GM12878 (cell line): ENCODE measurements around the gene WDR86. TPM values are rescaled to one million over a fixed set of nuclear protein-coding genes. Genes with fewer than 3 reads are reported as not detected.

Experiments
- BACH1 ChIP-seq: fragments of 450-650 bp; IDR thresholded peaks from 2 replicates; pipeline ENCODE4 v1.6.1; 2017; ENCODE audit warnings: mild to moderate bottlenecking, borderline replicate concordance
- CTCF ChIP-seq, 3 experiments: IDR thresholded peaks in 2 of 3; conservative IDR thresholded peaks in 1 of 3; 2 replicates each; pipeline ENCODE4 v1.5.1; 2011; ENCODE audit warnings: low read depth in 3 of 3, low read length in 3 of 3, mild to moderate bottlenecking in 3 of 3, control low read depth in 2 of 3, moderate library complexity in 2 of 3, inconsistent platforms in 1 of 3, mixed read lengths in 1 of 3; ENCODE audit not compliant: control insufficient read depth in 2 of 3, insufficient read depth in 1 of 3; ENCODE audit errors: extremely low read depth in 1 of 3
- EP300 ChIP-seq, 2 experiments: fragments of 150-350 bp in 1 of 2; IDR thresholded peaks; 2 replicates each; pipeline ENCODE4 v1.6.1; 2011 to 2012; ENCODE audit warnings: low read depth in 2 of 2, low read length in 2 of 2, borderline replicate concordance in 1 of 2, improper control_type of control experiment in 1 of 2, inconsistent platforms in 1 of 2; ENCODE audit not compliant: control insufficient read depth in 1 of 2
- ETV6 ChIP-seq, 2 experiments: fragments of 450-650 bp in 1 of 2; IDR thresholded peaks in 1 of 2; conservative IDR thresholded peaks in 1 of 2; 2 replicates each; pipeline ENCODE4 v1.6.1; 2014; ENCODE audit warnings: antibody characterized with exemption in 1 of 2, borderline replicate concordance in 1 of 2, low read depth in 1 of 2, mild to moderate bottlenecking in 1 of 2, moderate library complexity in 1 of 2
- MTA2 ChIP-seq: fragments of 450-650 bp; IDR thresholded peaks from 2 replicates; pipeline ENCODE4 v1.6.1; 2016; ENCODE audit warnings: low read depth, mild to moderate bottlenecking, moderate library complexity
- MYB ChIP-seq: fragments of 150-350 bp; IDR thresholded peaks from 2 replicates; pipeline ENCODE4 v1.6.1; 2014; ENCODE audit warnings: mild to moderate bottlenecking, low read depth, low read length, borderline replicate concordance
- NFYB ChIP-seq: IDR thresholded peaks from 2 replicates; pipeline ENCODE4 v1.6.1; 2011; ENCODE audit warnings: low read depth, mild to moderate bottlenecking, low read length, improper control_type of control experiment, moderate library complexity; ENCODE audit not compliant: insufficient read depth
- PAX5 ChIP-seq: IDR thresholded peaks from 2 replicates; pipeline ENCODE4 v1.6.1; 2011; ENCODE audit warnings: low read depth, low read length, borderline replicate concordance
- PKNOX1 ChIP-seq: fragments of 450-650 bp; IDR thresholded peaks from 2 replicates; pipeline ENCODE4 v1.6.1; 2016; ENCODE audit warnings: mild to moderate bottlenecking
- PRDM15 ChIP-seq: fragments of 450-650 bp; formaldehyde crosslinking; IDR thresholded peaks from 2 replicates; pipeline ENCODE4 v1.4.0; 2020; ENCODE audit warnings: mild to moderate bottlenecking, moderate library complexity
- ZBTB33 ChIP-seq: fragments of 450-650 bp; IDR thresholded peaks from 2 replicates; pipeline ENCODE4 v1.6.1; 2017; ENCODE audit warnings: mild to moderate bottlenecking
- ZBTB40 ChIP-seq: fragments of 450-650 bp; IDR thresholded peaks from 2 replicates; pipeline ENCODE4 v1.6.1; 2016; ENCODE audit warnings: mild to moderate bottlenecking, moderate library complexity, borderline replicate concordance
- ZNF622 ChIP-seq: fragments of 450-650 bp; IDR thresholded peaks from 2 replicates; pipeline ENCODE4 v1.6.1; 2017; ENCODE audit warnings: mild to moderate bottlenecking, inconsistent platforms
- polyA plus RNA-seq, 11 experiments: library from polyadenylated mRNA; depleted of rRNA in 4 of 11; unstranded in 6 of 11; stranded (reverse) in 5 of 11; fragments of >200 nt; fragmentation: Nextera tagmentation in 4 of 11; fragmentation: Illumina TruSeq in 1 of 11; extraction: Ambion mirVana in 4 of 11; extraction: Trizol in 1 of 11; gene quantifications; 1 replicate in 1 of 11; 2 replicates in 10 of 11; pipeline versions ENCODE4 v1.2.1 to v1.2.3, GENCODE V29; 2011 to 2016; ENCODE audit warnings: inconsistent platforms in 2 of 11, missing spikeins in 2 of 11, low read depth in 1 of 11
- total RNA-seq, 4 experiments: library from RNA; depleted of rRNA in 3 of 4; stranded (reverse); fragments of >200 nt in 3 of 4; fragmentation: Illumina TruSeq in 1 of 4; extraction: Trizol in 1 of 4; gene quantifications; 2 replicates each; pipeline versions ENCODE4 v1.2.1 to v1.2.3, GENCODE V29; 2013 to 2021

Gene WDR86
- total and polyA plus RNA-seq, 10 of the 15 experiments (the other 5 are each of a cell fraction or from before 2014, with no cell fraction given) = 0.05 to 0.19 (median 0.15) TPM; not detected in 7

GRCh38 chr7:151408839-151409666, 785 bp downstream of the WDR86 start (continued):
- TF ChIP-seq ZBTB40 = no peak
- TF ChIP-seq MYB = no peak
- peak; percentile 55; the same call in 1 of the 2 replicates for TF ChIP-seq PKNOX1
- TF ChIP-seq PAX5 = peak; percentile 83
- no peak for TF ChIP-seq ETV6 (conservative IDR thresholded peaks at IDR 0.05 in 1 of 2, IDR thresholded peaks at IDR 0.05 in 1 of 2; ENCODE audit: borderline replicate concordance in 1 of 2, low read depth in 1 of 2)
- no peak for TF ChIP-seq ZBTB33
- TF ChIP-seq ZNF622 = no peak
- 0 out of 2 replicates have a peak, but pooled peaks have one; percentile 27 for TF ChIP-seq NFYB
- 0 out of 2 replicates have a peak, but pooled peaks have one; percentile 12 for TF ChIP-seq MTA2
- no peak for TF ChIP-seq BACH1
- TF ChIP-seq PRDM15 (CRISPR knock-in tag) = no peak
- peak in 2 of 3 experiments; percentile 7 to 29; a peak in 2 of 6 replicates for TF ChIP-seq CTCF (IDR thresholded peaks at IDR 0.05 in 2 of 3, conservative IDR thresholded peaks at IDR 0.05 in 1 of 3; ENCODE audit: control insufficient read depth in 2 of 3, extremely low read depth in 1 of 3, insufficient read depth in 1 of 3, low read depth in 3 of 3, low read length in 3 of 3)
- TF ChIP-seq EP300 (IDR thresholded peaks at IDR 0.05; ENCODE audit: borderline replicate concordance in 1 of 2, control insufficient read depth in 1 of 2, low read depth in 2 of 2, low read length in 2 of 2) = no peak
